OCI-LY1 (cell line): ENCODE results near the gene CDCA3.
"Not testable (repeated sequence)": the region's sequence is repeated elsewhere in the genome, so short reads cannot be mapped to it uniquely, and the experiment has no call there.

Experiments used
- CTCF ChIP-seq: fragments of 200-600 bp; sonication (generic), shearing (Covaris generic); IDR thresholded peaks from 2 replicates; pipeline ENCODE4 v1.5.1; 2017; ENCODE audit warnings: mild to moderate bottlenecking, antibody characterized with exemption, low read length, moderate library complexity, mixed read lengths
- EZH2 ChIP-seq: fragments of 200-600 bp; sonication (generic), shearing (Covaris generic); IDR thresholded peaks from 2 replicates; pipeline ENCODE4 v1.8.0; 2017; ENCODE audit warnings: borderline replicate concordance, mixed run types, mild to moderate bottlenecking, antibody characterized with exemption, low read length, moderate library complexity, mixed read lengths

GRCh38 chr12:6892683-6893082 lies 41.6 kb upstream of the CDCA3 start:
- TF ChIP-seq CTCF, EZH2: not testable (repeated sequence)
